Measurements from ENCODE around the gene ZBTB39. TPM values are rescaled to one million over a fixed set of nuclear protein-coding genes. Genes with fewer than 3 reads are reported as not detected.
"Not testable (repeated sequence)": the region's sequence is repeated elsewhere in the genome, so short reads cannot be mapped to it uniquely, and the experiment has no call there.

ZBTB39 gene, protein sequence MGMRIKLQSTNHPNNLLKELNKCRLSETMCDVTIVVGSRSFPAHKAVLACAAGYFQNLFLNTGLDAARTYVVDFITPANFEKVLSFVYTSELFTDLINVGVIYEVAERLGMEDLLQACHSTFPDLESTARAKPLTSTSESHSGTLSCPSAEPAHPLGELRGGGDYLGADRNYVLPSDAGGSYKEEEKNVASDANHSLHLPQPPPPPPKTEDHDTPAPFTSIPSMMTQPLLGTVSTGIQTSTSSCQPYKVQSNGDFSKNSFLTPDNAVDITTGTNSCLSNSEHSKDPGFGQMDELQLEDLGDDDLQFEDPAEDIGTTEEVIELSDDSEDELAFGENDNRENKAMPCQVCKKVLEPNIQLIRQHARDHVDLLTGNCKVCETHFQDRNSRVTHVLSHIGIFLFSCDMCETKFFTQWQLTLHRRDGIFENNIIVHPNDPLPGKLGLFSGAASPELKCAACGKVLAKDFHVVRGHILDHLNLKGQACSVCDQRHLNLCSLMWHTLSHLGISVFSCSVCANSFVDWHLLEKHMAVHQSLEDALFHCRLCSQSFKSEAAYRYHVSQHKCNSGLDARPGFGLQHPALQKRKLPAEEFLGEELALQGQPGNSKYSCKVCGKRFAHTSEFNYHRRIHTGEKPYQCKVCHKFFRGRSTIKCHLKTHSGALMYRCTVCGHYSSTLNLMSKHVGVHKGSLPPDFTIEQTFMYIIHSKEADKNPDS
- total RNA-seq, result 2.7 TPM
- long read RNA-seq, full-length matches to known transcripts, result 2 of 3 reads
- long read RNA-seq, partial matches to known transcripts, result 0 of 3 reads
- long read RNA-seq, other reads (novel, unspliced or antisense), result 1 of 3 reads

DNA sequence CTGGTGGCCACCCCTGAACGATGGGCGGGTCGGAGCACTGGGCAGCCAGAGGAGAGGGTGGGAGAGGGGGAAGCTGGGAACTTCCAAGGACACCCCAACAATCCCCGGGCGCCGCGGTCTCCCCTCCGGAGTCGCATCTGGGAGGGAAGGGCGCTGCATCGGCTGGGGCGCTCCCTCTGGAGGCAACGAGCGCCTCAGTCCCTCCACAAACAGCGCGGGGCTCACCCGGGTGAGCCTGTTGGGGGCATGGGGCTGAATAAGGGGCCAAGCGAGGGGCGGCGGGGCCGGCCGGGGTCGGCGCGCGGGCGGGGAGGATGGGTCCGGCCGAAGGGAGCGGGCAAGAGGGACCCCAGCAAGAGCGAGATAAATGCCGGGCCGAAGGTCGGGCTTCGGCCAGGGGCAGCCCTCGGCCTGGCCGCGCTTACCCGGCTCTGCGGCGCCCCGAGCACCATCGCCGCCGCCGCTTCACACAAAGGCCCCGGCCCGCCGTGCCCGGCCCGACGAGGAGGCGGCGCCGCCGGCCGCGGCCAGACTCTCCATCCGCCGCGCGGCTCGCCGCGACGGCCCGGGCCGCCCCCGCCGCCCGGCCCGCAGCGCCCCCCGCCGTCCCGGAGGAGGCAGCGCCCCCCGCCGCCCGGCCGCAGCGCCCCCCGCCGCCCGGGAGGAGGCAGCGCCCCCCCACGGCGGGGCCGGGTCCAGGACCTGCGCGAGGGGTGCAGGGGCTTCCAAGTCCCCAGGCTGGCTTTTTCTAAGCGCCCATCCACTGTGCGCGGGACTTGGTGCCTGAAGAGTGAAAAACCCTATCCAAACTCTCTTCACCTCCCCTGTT lies at the start of gene ZBTB39:
Gene ZBTB39, minus strand, starts transcription at position 567 of the 829 bp plus-strand sequence. CDS start 1,629 bp downstream, outside the sequence.
- intact Hi-C loops (cut with micrococcal nuclease), result loop anchor here (5.0 kb wide), 1 partner anchor 106 kb away; the partner anchor contains the start of gene STAT6
- Histone ChIP-seq H3K4me1 (peaks cover 45% of the 10 kb centered on the region), H3K4me3 (peak within 1 kb of the TSS; percentile 96), H3K27ac (replicated peaks) (peak within 1 kb of the TSS; percentile 89), H3K27me3 (ENCODE audit: low read depth) (no peaks in the 10 kb centered on the region), H3K9me3 (replicated peaks) (no peaks in the 10 kb centered on the region), H3K36me3 (peaks cover 29% of the 10 kb centered on the region)
- TF ChIP-seq, protein P1, sequence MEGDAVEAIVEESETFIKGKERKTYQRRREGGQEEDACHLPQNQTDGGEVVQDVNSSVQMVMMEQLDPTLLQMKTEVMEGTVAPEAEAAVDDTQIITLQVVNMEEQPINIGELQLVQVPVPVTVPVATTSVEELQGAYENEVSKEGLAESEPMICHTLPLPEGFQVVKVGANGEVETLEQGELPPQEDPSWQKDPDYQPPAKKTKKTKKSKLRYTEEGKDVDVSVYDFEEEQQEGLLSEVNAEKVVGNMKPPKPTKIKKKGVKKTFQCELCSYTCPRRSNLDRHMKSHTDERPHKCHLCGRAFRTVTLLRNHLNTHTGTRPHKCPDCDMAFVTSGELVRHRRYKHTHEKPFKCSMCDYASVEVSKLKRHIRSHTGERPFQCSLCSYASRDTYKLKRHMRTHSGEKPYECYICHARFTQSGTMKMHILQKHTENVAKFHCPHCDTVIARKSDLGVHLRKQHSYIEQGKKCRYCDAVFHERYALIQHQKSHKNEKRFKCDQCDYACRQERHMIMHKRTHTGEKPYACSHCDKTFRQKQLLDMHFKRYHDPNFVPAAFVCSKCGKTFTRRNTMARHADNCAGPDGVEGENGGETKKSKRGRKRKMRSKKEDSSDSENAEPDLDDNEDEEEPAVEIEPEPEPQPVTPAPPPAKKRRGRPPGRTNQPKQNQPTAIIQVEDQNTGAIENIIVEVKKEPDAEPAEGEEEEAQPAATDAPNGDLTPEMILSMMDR (IDR thresholded peaks at IDR 0.05; ENCODE audit: borderline replicate concordance), result peak; percentile 68
- DNase-seq, result peak; percentile 64

DNA sequence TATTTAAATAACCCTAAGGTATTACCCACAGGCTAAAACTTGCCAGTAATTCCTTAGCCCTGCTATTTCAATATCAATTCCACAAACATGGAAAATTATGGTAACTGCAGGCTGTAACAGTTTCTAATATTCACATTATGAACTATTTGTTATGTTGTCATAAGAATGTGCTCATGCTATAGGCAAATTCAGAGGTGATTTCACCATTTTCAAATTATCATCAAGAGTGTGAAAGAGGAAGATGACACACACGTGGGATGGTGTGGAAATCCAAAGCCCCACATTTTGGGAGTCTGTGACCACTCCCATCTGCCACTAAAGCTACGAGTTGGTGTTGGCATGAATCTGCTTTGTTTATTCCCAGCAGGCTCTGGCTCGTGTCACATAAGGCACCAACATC lies 49.5 kb upstream of the ZBTB39 start:
- TF ChIP-seq, protein P1 (IDR thresholded peaks at IDR 0.05; ENCODE audit: borderline replicate concordance), result no peak
- H3K27ac ChIP-seq (replicated peaks), result no peak overlapping the region
- H3K4me3 ChIP-seq, result no peak overlapping the region
- H3K4me1 ChIP-seq, result no peaks in the 10 kb centered on the region
- no peaks in the 10 kb centered on the region for H3K27me3 ChIP-seq (ENCODE audit: low read depth)
- H3K36me3 ChIP-seq, result peaks cover 28% of the 10 kb centered on the region
- intact Hi-C loops (cut with micrococcal nuclease), result no loop called here
- no peak for DNase-seq
- H3K9me3 ChIP-seq (replicated peaks), result no peaks in the 10 kb centered on the region

DNA sequence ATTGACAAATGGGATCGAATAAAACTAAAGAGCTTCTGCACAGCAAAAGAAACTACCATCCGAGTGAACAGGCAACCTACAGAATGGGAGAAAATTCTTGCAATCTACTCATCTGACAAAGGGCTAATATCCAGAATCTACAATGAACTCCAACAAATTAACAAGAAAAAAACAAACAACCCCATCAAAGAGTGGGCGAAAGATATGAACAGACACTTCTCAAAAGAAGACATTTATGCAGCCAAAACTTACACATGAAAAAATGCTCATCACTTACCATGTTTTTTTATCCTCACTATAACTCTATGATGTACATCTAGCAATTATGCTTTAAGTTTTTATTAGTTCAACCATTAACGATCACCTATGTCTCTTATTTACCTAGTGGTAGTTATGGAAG lies 47.6 kb upstream of the ZBTB39 start:
- H3K9me3 ChIP-seq (replicated peaks); H3K4me3 ChIP-seq; H3K4me1 ChIP-seq; DNase-seq; intact Hi-C loops (cut with micrococcal nuclease); H3K27me3 ChIP-seq (ENCODE audit: low read depth); H3K27ac ChIP-seq (replicated peaks): not testable (repeated sequence)
- peaks cover 15% of the 10 kb centered on the region for H3K36me3 ChIP-seq

DNA sequence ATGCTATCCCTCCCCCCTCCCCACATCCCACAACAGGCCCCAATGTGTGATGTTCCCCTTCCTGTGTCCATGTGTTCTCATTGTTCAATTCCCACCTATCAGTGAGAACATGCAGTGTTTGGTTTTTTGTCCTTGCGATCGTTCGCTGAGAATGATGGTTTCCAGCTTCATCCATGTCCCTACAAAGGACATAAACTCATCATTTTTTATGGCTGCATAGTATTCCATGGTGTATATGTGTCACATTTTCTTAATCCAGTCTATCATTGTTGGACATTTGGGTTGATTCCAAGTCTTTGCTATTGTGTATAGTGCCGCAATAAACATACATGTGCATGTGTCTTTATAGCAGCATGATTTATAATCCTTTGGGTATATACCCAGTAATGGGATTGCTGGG lies 46.8 kb upstream of the ZBTB39 start:
- H3K4me1 ChIP-seq; DNase-seq; H3K27ac ChIP-seq (replicated peaks); H3K4me3 ChIP-seq; H3K9me3 ChIP-seq (replicated peaks); intact Hi-C loops (cut with micrococcal nuclease); H3K36me3 ChIP-seq; H3K27me3 ChIP-seq (ENCODE audit: low read depth): not testable (repeated sequence)

DNA sequence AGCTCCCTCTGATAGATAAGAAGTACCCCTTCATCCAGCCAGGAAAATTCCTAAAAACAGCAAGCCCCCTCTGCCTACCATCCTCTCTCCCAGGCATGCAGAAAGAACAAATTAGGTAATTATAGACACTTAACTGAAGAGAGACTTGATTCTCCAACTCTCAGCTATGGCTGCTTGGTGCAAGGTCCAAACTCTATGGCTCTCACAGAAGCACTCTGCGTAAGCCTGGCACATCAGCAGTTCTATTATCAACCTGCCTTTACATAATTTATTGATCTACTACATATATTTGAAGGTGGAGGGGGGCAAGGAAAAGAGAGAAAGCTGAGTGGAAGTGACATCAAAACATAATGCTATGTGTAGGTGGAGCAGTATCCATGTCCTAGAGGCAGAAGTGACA lies 44.7 kb upstream of the ZBTB39 start:
- H3K27me3 ChIP-seq (ENCODE audit: low read depth), result peaks cover 25% of the 10 kb centered on the region
- H3K9me3 ChIP-seq (replicated peaks), result no peaks in the 10 kb centered on the region
- no peak overlapping the region for H3K27ac ChIP-seq (replicated peaks)
- no peaks in the 10 kb centered on the region for H3K36me3 ChIP-seq
- intact Hi-C loops (cut with micrococcal nuclease), result no loop called here
- H3K4me3 ChIP-seq, result no peak overlapping the region
- no peak for DNase-seq
- TF ChIP-seq, protein P1 (IDR thresholded peaks at IDR 0.05; ENCODE audit: borderline replicate concordance), result no peak
- no peaks in the 10 kb centered on the region for H3K4me1 ChIP-seq

DNA sequence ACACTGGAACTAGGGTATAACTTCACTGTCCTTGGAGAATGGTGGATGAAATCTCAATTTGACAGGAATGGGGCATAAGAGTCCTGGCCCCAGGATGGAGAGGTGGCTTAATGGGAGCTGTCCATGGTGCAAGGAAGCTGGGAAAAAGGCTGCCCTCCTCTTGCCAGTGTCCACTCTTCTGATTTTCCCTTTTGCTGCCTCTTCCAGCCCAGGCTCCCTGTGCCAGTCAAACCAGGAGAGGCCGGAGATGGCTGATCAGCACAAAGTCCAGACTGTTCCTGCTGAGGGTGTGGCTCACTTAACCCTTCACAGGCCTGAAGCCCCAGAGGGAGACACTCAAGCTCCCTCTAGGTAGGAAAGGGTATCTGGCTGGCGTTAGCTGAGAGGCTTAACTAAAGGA lies 43.5 kb upstream of the ZBTB39 start, which contains the start of gene MYO1A:
Gene MYO1A, minus strand, starts transcription at position 240 of the 400 bp plus-strand sequence. CDS start 1,806 bp downstream, outside the sequence.
- intact Hi-C loops (cut with micrococcal nuclease), result no loop called here
- H3K27ac ChIP-seq (replicated peaks), result no peak within 1 kb of the TSS
- H3K36me3 ChIP-seq, result no peaks in the 10 kb centered on the region
- peaks cover 33% of the 10 kb centered on the region for H3K27me3 ChIP-seq (ENCODE audit: low read depth)
- no peaks in the 10 kb centered on the region for H3K9me3 ChIP-seq (replicated peaks)
- DNase-seq, result no peak
- no peaks in the 10 kb centered on the region for H3K4me1 ChIP-seq
- no peak within 1 kb of the TSS for H3K4me3 ChIP-seq
- TF ChIP-seq, protein P1 (IDR thresholded peaks at IDR 0.05; ENCODE audit: borderline replicate concordance), result no peak

Measured in left ventricle myocardium inferior (tissue), 1 donor.